ENCODE results near the gene TMEM51. TPM values are rescaled to one million over a fixed set of nuclear protein-coding genes. Genes with fewer than 3 reads are reported as not detected.

Gene TMEM51
- total RNA-seq, 4 donors from 2014 or later = 8.5 to 10.3 (median 9.1) TPM

DNA sequence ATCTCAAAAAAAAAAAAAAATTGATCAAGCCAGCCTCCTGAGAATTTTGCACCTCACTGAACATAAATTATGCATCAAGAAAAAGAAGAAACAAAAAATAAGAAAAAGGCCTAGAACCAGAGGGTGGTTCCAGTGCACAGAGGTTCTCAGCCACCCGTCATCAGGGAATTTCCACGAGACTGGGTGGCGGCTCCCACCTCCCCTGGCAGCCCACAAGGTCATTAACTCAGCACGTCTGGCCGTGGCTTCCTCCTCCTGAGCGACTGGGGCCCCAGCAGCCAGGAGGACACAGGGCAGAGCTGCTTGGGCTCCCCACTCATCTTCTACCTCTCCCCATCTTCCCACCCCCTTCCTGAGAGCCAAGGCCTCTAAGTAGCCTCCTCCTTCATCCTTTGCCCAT, 15.7 kb upstream of the TMEM51 start:
- WGBS, 2 donors = 53 to 64% methylated on average over 6 of the region's 6 CpGs
- TF ChIP-seq POLR2A (IDR thresholded peaks at IDR 0.05) = no peak
- TF ChIP-seq, protein P1, sequence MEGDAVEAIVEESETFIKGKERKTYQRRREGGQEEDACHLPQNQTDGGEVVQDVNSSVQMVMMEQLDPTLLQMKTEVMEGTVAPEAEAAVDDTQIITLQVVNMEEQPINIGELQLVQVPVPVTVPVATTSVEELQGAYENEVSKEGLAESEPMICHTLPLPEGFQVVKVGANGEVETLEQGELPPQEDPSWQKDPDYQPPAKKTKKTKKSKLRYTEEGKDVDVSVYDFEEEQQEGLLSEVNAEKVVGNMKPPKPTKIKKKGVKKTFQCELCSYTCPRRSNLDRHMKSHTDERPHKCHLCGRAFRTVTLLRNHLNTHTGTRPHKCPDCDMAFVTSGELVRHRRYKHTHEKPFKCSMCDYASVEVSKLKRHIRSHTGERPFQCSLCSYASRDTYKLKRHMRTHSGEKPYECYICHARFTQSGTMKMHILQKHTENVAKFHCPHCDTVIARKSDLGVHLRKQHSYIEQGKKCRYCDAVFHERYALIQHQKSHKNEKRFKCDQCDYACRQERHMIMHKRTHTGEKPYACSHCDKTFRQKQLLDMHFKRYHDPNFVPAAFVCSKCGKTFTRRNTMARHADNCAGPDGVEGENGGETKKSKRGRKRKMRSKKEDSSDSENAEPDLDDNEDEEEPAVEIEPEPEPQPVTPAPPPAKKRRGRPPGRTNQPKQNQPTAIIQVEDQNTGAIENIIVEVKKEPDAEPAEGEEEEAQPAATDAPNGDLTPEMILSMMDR (IDR thresholded peaks at IDR 0.05) = no peak
- no peak for DNase-seq (ENCODE audit: low spot score in 2 of 2)
- H3K4me3 ChIP-seq (ENCODE audit: low read depth, poor library complexity, severe bottlenecking) = no peak overlapping the region
- intact Hi-C loops (cut with DNase I; ENCODE audit: low total_unique reads) = no loop called here

DNA sequence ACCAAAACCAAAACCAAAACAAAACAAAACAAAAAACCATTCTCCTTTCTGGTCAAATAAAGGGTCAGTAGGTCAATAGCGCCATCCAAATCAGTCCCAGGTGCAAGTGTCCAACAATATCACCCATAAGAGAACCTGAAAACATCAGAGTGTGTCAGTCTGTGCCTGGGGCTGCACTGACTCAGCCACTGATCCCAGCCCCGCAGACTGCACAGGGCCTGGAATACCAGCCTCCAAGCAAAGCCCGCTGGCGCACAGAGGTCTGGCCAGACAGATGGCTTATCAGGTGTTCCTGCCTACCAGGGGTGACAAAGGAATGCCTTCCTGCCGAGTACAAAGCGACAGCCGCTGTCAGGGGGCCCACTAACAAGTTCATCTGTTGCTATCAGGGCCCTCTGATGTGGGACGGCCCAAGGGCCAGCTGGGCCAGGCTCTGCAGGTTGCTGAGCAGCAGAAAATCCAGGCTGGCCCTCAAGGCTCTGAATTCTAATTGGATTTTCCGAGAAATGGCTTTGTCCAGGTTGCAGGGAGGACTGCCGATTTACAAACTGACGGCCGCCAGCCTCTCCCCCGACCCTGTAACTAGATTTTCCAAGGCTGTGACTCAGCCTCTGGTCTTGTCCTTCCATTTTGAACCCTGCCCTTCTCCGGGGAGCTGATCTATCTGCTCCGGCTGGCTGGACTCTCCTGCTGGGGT, 13.7 kb upstream of the TMEM51 start:
- 70 to 80% methylated on average over 15 of the region's 15 CpGs for WGBS, 2 donors
- no peak for DNase-seq (ENCODE audit: low spot score in 2 of 2)

DNA sequence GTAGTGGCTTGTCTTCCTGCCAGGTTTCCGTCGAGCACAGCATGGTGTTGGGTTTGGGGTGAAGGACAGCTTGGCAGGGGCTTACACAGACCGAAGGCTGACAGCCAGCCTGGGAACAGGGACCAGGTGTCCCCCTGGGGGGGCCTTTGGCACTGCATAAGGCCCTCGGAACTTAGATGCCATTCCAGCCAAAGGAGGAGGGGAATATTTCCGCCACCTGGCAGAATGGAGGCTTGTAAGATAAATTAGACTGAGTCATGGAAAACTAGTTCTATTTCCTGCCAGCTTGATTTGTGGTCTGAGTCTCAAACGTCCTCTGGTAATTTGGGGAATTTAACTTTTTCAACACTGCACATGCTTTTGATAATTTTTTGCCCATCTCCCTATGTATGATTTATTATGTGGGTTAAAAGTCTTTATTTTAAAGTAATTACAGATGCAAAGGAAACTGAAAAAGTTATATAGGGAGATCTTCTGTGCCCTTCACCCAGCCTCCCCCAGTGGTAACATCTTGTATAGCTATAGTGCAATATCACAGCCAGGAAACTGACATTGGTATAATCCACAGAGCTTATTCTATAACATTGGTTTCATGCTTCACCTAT, 11.5 kb upstream of the TMEM51 start:
- intact Hi-C loops (cut with DNase I; ENCODE audit: low total_unique reads) = no loop called here
- TF ChIP-seq, protein P1 (IDR thresholded peaks at IDR 0.05) = no peak
- no peak for TF ChIP-seq POLR2A (IDR thresholded peaks at IDR 0.05)
- no peak for DNase-seq (ENCODE audit: low spot score in 2 of 2)
- no peak overlapping the region for H3K4me3 ChIP-seq (ENCODE audit: low read depth, poor library complexity, severe bottlenecking)
- WGBS, 2 donors = 26 to 31% methylated on average over 6 of the region's 6 CpGs

More for the DNA sequence above, 13.7 kb upstream of the TMEM51 start:
- intact Hi-C loops (cut with DNase I; ENCODE audit: low total_unique reads) = no loop called here
- no peak overlapping the region for H3K4me3 ChIP-seq (ENCODE audit: low read depth, poor library complexity, severe bottlenecking)
- TF ChIP-seq, protein P1 (IDR thresholded peaks at IDR 0.05) = no peak
- TF ChIP-seq POLR2A (IDR thresholded peaks at IDR 0.05) = no peak

DNA sequence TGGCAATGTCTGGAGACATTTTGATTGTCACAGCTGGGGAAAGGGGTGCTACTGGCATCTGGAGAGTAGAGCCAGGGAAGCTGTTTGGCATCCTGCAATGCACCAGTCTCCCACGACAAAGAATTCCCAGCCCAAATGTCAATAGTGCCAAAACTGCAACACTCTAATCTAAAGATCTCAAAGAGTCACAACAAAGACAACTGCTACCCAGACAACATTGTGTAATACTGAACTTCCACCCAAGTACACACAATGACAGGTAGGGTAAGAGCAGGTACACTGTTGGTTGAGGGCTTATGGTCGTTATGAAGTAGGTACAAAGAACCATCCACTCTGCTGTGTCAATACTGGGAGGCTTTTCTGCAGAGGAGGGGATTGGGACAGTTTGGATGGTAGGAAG, 8.2 kb upstream of the TMEM51 start:
- H3K4me3 ChIP-seq (ENCODE audit: low read depth, poor library complexity, severe bottlenecking) = no peak overlapping the region
- intact Hi-C loops (cut with DNase I; ENCODE audit: low total_unique reads) = no loop called here
- no peak for TF ChIP-seq POLR2A (IDR thresholded peaks at IDR 0.05)
- TF ChIP-seq, protein P1 (IDR thresholded peaks at IDR 0.05) = no peak
- DNase-seq (ENCODE audit: low spot score in 2 of 2) = no peak
- WGBS, 2 donors = 37 to 45% methylated on average over 2 of the region's 2 CpGs

DNA sequence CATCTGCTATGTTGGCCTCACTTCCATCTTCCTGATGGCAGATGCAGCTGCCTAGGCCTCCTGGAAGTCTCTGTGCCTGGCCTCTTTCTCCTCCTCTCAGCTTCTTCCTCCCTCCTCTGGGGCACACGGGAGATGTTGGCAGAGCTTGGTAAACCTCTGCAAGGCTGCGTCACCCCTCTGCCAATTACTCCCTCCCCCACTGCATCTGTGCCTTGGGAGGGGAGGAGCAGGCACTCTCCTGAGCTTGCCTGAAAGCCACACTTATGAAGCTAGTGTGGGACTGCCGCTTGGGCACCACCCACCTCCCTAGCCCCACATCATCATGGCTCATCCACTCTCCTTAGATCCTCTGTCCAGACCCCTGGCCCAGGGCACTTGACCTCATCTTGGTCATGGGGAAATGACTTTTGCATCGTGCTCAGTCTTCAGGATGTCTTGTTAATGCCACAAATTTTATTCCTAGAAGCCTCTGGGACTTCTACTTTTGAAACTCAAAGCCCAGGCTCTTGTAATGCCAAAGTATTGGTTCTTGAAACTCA, 7.3 kb upstream of the TMEM51 start:
- intact Hi-C loops (cut with DNase I; ENCODE audit: low total_unique reads) = no loop called here
- TF ChIP-seq, protein P1 (IDR thresholded peaks at IDR 0.05) = no peak
- TF ChIP-seq POLR2A (IDR thresholded peaks at IDR 0.05) = no peak
- H3K4me3 ChIP-seq (ENCODE audit: low read depth, poor library complexity, severe bottlenecking) = no peak overlapping the region
- DNase-seq (ENCODE audit: low spot score in 2 of 2) = no peak
- WGBS, 2 donors = 52 to 55% methylated on average over 4 of the region's 4 CpGs

Data from lower leg skin (tissue), 4 donors.